PC-9 (cell line): ENCODE measurements around the gene SEMA3E.

Experiments
- CTCF ChIP-seq: fragments of 200-600 bp; sonication (generic); conservative IDR thresholded peaks from 2 replicates; pipeline ENCODE4 v1.6.1; 2017; ENCODE audit warnings: mixed run types, antibody characterized with exemption, mild to moderate bottlenecking, moderate library complexity
- EZH2 ChIP-seq: fragments of 200-600 bp; sonication (generic); IDR thresholded peaks from 2 replicates; pipeline ENCODE4 v1.8.0; 2017; ENCODE audit warnings: antibody characterized with exemption, low read depth

GRCh38 chr7:83410989-83411591, 237.8 kb downstream of the SEMA3E start:
- peak; percentile 83 for TF ChIP-seq CTCF
- TF ChIP-seq EZH2 = no peak
